Inflammatory macrophage treated with lipopolysaccharide for 4 hours (primary cell): ENCODE measurements around the gene NAV3.
A peak's percentile ranks its signal among the peaks of the same experiment; 100 is the strongest.

Experiments
- DNase-seq: peaks from one replicate; pipeline ENCODE4 v3.0.0-alpha.2; 2020

Gene NAV3

DNA sequence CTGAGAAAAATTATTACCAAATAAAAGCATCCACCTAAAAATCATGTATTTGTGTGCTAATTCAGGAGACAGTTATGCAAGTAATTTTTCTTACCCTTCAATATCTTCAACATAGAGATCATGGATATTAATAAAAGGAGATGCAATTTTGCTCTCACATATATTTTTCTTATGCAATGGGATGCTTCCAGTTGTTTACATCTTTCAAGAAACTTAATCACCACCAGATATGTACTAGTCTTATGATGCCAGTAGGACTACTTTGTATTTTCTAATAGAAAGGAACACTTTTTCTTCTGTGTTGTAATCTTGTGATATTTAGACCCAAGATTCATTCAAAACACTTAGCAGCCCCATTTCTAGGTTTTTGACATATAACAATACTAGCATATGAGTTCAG is 107.6 kb downstream of the NAV3 start:
- no peak for DNase-seq

DNA sequence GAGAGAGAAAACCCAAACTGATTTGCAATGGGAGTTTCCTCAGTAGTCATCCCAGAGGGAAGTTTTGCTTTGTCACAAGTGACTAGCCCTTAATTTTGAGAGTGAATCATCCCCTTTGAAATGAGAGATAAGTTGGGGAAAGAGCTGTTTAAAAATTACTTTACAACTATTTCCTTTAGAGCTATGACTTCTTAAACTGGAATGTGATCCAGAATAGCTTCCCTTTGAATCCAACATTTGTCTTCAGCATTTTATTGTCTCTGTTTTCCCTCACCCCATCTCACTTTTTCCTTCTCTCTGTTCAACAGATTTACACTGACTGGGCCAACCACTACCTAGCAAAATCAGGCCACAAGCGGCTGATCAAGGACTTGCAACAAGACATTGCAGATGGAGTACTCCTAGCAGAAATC is 109.3 kb downstream of the NAV3 start:
- DNase-seq, result no peak

DNA sequence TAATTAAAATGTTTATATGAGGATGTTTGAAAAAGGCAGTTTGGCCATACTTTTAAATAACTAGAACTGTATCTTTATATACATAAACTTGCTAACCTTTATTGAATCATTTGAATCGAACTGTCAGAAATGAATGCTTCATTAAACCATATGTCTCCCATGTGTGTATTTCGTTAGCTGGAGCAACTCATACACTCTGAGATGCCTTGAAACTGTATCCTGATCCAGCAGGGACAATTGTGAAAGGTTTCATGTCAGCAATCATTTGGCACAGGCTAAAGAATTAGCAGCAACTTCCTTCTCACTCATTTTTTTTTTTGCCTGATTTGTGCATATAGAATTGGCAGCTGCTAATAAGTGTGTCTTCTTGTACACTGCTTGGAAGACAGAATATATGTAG is 109.9 kb downstream of the NAV3 start:
- no peak for DNase-seq

DNA sequence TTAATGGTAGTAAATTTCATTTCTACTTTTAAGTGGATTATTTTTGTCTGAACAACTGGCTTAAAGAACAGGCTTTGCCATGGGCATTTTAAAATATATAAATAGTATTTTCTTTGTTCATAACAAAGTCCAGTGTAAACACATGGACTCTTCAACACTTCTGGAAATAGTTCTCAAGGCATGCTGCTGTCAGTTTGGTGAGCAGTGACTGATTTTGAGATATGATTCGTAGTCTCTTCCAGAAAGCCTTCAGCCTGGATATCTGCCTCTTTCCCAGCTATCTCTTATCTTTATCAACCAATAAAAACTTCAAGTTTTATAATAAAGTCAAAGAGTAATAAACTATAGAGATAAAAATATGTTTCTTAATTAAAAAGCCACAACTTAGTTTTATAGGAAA is 110.7 kb downstream of the NAV3 start:
- DNase-seq, result no peak

DNA sequence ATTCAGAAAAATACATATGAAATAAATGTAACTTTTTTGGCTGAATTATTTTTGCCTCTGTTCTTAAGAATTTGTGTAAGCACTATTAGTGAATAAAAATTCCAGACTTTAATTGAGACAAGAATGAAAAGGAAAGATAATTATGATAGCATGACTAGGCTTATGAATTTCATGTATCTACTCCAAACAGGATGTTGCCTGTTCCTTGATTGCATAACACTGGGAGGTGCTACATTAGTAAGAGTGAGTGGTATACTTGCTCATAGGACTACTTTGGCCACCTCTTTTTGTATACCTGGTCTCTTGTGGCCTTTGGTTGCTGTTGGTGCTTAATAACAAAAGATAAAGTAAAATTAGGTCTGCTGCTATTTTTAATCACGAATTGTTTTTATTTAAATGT is 112.8 kb downstream of the NAV3 start:
- peak; percentile 11 for DNase-seq

DNA sequence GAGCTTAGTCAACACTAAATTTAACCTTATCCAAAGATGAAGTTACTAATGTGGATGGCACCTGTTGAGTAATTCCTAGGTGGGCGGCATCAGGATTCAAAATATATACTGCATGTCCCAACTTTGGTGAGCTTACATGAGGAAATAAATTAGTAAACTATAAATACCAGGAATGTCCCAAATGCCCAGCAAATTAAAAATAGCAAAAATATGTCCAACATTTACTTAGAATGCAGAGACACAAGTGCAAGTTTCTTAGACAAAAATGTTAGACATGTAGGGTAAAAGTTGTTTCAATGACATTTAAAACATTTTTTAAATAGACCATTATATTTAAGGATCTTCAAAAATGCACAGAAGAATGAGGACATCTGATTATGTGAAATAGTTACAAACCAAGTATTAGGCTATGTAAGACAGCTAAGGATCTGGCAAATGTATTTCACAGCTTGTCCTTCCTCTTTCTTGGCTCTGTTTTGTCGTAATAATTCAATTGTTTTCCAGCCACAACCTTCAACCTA is 115.9 kb downstream of the NAV3 start:
- DNase-seq, result no peak

DNA sequence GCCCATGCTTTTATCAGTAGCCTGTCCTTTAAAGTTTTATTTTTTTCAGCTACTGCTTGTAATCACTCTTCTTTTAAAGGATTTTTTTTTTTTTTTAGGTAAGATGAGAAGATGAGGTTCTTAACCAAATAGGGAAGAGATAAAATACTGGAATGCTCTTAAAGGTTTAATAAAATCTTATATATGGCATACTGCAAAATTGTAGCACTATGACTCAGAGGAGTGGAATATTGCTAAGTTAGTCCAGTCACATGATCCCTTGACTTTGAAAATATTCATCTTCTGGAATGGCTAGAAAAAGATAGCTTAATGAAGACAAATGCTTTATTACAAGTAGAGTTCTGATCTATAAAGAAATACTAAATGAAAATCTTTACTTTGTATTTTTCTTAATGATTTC is 116.6 kb downstream of the NAV3 start:
- no peak for DNase-seq

DNA sequence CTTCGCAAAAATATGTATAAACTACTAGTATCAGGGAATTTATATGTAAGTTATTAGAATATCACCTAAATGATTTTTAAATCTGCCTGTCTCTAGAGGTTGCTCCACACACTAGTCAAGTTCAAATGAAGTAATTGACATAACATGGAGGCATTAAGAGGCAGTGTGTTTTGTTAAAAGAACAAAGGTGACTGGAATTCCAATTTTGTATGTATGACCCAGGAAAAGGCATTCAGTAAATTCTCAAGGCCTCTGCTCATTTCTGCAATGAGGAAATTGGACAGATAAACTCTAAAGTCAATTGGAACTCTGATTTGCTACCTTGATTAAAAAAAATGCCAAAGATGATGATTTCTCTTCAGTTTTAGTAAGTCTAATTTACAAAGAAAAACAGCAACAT is 117.1 kb downstream of the NAV3 start:
- DNase-seq, result no peak

DNA sequence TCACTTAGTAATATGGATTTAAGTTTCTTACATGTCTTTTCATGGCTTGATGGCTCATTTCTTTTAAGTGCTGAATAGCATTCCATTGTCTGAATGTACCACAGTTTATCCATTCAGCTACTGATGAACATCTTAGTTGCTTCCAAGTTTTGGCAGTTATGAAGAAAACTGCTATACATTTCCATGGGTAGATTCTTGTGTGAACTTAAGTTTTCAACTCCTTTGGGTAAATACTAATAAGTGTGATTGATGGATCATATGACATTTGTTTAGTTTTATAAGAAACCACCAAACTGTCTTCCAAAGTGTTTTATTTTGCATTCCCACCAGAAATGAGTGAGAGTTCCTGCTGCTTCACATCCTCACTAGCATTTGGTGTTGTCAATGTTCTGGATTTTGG is 119.2 kb downstream of the NAV3 start:
- DNase-seq, result no peak

DNA sequence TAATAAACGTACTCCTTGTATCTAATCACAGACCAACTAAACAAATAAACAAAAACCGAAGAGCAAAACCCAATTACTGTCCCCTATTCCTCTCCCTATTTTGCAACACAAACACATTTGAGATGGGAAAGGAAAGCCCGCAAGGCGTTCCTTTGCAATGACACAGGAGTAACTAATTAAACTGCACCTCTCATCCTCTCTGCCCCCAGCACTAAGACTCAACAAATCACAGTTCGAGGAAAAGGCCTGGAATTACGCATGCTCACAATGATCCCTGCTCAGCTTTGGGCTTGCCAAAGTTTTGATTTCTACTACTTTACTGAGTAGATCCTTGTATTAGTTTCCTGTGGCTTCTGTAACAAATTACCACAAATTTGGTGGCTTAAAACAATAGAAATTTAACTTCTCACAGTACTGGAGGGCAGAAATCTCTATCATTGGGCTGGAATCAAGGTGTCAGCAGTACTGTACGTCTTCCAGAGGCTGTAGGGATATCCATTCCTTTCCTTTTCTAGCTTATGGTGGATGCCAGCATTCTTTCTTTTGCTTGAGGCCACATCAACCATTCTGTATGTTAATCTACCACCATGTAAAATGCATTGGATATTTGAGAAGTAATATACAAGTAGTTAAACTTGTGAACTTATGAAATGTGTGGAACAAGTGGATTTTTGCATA is 123.0 kb downstream of the NAV3 start:
- no peak for DNase-seq

DNA sequence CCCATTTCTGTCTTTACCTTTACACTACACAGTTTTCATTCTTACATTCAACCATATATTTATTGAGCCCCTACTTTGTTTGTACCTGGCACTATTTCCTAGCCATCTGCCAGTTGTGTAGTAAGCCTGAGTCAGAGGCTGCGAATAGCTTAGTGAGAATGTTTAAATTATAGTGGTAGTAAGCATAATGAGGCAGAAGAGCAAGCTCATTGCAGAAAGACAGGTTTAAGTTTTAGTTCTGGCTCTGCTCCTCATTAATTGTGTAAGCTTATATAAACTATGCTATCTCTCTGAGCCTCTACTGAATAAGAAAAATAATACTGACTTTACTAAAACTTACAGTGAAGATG is 123.5 kb downstream of the NAV3 start:
- no peak for DNase-seq

DNA sequence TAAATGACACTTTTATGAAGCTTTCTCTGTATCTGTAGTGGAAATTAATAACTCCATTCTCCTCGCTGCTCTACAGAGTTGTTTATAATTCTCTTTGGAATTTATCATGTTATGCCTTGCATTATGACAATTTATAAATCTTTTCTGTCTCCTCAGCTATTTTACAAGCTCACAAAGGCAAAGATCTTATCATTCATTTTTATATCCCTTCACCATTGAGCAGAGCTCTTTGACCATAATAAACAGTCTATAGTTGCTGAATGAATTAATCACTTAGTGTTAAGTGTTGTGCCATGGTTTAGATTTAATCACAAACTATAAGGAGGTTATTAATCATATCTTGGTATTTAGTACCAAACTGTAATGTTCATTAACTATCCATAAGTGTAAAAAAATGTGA is 126.4 kb downstream of the NAV3 start:
- no peak for DNase-seq

DNA sequence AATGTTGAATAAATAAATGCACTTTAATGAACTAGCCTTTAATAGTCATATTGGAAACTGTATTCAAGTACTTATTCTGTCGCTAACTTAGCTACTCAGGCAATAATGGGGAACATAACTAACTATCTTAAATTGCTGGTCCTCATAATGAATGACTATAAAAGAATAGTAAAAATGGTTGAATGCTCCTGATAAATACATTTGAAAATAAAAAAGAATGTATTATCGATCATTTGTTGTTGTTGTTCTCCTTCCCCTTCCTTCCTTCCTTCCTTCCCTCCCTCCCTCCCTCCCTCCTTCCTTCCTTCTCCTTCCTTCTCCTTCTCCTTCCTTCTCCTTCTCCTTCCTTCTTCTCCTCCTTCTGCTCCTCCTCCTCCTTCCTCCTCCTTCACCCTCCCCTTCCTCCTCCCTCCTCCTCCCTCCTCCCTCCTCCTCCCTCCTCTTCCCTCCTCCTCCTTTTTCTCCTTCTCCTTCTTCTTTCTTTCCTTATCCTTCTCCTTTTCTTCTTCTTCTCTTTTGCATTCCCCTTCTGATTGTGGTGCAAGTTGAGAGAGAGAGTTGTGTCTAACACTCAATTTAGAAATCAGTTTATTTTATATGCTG is 133.0 kb downstream of the NAV3 start:
- no peak for DNase-seq

DNA sequence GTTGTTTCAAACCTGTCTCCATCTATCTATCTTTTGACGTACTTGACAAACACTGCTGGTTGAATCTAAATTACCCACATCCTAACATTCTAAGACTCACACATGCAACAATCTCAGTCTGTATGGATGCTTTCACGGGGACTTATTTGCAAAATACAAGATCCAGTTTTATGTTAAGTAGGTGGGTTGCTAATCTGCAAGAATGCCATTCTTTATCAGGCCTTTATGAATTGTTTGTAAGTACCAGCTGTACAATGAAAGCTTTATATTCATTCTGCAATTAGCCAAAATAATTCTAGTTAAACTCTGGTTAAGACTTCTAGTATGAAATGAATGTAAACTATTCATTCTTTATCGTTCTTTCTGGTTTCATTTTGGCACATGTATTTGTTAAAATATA is 135.1 kb downstream of the NAV3 start:
- DNase-seq, result no peak

DNA sequence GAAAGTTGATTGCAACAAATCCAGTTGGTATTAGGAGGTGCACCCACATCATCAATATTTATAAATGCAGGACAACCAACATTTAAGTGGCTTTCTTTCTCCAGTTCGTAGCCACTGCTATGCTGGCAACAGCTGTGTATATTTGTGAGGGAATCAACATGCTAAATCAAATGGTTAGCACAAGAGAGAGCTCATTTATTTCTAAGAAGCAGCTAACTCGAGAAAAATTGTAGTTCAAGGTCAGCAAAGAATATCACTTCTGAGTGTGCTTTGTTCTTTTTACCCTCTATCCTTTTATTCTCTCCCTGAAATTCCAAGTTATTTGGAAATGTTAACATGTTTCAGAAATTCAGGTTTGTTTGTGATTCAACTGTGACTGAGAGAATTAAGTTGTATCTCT is 137.3 kb downstream of the NAV3 start:
- DNase-seq, result no peak

DNA sequence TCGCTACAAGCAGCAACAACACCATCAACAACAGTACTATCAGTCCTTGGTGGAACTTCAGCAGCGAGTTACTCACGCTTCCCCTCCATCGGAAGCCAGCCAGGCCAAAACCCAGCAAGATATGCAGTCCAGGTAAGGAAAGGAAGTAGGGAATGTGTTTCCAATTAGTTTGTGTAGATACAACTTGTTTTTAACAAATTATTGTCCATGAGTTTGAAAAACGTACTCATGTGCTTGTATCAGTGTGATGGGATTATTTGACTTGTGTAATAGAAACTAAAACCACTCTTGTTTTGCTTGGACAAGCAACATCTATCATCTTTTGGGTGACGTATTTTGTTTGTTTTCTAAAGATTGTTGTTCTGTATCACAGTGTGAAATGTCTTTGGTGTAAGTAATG is 137.9 kb downstream of the NAV3 start:
- DNase-seq, result no peak

DNA sequence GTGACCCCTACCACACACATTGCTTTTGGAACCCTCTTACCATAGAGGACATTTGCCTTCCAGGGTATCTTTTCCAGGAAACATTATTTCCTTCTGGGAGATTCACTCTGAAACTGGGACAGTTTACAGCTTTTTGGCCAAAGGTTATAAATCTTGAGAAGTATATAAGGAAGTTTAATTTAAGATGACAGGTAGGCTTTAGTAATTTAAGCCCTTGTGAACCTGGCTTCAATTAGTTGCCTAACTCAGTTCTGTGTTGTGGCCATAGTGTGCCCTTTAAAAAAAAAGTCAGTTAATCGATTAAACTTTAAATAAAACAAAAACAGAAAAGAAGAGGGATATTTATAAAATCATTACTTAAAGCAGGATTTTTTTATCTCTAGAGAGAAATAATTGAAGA is 142.9 kb downstream of the NAV3 start:
- no peak for DNase-seq

DNA sequence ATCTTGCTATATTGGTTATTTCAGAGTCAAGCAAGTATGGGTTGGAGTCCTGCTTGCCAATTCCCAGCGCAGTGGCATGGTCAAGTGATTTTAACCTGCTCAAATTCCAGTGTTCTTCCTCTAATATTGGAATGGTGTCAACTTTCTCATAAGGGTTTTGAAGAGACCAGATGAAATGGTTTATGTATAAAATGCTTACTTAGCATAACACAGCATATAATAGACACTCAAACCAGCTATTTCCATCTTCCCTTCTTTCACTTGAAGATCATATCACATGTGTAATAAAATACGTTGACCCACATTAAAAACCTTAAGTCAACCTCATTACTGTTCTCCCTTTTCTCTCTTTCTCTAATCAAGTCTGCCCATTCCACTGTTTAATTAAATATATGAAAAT is 144.0 kb downstream of the NAV3 start:
- DNase-seq, result no peak

DNA sequence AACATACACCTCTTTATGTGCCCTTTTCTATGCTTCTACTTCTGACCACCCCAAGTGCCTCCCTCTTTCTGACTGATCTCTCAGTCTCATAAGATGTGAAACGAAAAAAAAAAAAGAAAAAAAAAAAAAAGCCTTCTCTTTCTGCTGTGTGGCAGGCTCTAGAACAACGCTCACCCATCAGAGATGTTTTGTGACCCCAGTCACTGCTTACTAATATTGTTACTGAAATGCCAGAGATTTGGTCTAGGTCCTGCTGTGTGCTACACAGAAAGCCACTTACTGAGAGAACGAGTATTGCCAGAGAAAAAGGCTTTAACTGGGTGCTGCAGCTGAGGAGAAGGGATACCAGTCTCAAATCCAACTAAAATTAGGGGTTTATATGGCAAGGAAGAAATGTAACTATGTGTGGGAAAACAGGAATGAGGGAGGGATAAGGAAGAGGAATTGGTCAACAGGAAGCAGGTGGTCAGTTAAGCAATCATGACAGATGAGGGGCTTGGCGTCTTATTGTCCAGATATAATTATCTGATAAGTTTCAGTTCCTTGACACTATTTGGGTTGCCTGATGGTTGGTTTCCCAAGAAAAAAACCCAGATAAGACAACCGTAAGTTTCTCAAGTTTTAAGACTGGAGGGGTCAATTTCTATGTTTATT is 149.0 kb downstream of the NAV3 start:
- DNase-seq, result no peak

DNA sequence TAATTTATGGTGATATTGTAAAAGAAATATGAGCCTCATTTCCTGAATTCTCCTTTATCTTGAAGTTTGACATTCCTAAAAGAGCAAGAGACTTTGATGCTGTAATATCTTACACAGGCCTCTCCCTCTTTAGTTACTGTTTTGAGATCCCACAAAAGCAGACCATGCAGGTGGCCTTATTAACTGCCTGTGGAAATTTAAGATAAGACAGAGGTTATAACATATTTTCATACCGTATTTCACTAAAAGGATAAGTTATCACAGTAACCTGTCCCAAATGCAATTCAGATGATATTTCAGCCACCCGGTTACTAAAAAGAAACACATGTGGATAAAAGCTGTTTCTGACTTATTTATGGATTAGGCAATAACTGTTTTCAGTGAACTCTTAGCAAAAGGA is 150.1 kb downstream of the NAV3 start:
- DNase-seq, result no peak

DNA sequence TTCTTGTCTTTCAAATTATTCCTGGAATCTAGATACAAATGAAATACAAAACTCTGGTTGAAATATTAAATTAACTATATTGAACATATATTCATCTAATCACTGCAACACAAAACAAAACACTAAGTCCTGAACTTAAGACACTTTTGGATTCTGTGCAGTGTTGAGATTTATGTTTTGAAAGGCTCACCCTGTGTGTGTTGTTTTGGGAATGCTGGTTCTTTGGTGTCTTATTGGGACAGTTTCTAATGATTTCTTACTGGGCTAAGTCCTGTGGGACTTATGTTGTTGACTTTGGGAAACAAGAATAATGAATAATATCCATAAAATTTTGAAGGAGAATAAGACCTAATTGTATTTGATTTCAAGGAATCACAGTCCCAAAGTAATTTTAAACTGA is 153.2 kb downstream of the NAV3 start:
- DNase-seq, result no peak

DNA sequence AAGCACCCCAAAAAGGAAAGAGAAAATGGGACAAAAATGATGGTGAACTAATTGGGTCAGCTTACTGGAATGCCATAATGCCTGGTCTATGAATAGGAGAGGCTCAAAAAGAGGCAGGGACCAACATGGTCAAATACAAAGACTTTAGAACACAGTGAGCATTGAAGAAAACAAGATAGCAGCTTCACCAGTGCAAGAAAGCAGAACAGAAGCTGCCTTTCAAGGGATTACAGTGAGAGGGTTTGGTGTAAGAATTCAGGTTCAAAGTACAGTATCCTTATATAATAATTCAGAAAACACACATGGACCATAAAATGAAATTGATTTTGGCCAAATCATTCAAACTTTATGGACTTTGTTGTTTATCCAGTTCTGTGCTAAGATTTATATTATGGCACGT is 162.1 kb downstream of the NAV3 start:
- no peak for DNase-seq

DNA sequence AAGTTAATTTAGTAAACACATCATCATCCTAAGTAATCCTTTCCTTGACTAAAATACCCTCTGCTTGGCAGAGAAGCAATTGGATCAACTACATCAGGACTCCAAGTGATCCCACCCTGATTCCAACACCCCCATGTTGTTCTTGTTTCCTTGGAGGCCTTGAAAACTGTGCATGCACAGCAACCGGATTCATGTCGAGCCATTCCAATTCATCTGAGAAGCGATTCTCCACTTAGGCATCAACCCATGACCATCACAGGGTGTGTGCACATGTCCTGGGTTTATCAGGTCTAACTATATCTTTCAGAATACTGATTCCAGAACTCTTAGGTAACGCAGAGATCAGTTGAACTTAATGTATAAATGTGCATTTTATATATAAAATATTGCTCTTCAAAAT is 163.0 kb downstream of the NAV3 start:
- DNase-seq, result no peak

DNA sequence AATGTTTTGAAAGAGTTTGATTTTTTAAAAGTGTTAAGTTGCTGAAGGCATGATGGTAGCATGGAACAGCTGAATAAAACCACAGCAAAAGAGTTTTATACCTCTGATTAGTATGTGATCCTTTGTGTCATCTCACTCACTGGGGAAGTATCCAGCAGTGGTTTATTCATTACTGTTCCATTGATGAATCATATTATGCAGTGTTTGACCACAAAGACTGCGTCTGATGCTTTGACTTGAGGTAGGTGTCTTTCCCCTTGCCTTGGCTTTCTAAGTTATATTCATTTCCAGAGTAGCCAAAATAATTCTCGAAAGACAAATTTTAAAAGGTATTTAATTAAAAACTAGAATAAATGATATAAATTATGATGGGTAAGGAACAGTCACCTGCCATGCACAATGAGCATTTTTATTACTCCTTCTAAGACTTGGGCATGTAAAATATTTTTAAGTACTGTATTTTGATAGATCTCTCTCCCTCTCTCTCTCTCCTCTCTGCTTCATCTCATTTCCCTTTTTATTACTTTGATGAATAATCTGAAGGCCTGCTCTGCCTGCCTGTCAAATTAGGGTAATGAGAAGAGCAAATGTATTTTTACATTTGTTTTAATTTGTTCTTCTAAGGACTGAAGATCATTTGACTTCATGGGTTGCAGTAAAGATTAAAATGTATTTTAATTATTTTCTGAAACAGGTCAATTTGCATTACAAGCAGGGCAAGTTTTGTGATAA is 164.9 kb downstream of the NAV3 start:
- DNase-seq, result no peak
